Measurements from ENCODE around the gene KCNS3.

DNA sequence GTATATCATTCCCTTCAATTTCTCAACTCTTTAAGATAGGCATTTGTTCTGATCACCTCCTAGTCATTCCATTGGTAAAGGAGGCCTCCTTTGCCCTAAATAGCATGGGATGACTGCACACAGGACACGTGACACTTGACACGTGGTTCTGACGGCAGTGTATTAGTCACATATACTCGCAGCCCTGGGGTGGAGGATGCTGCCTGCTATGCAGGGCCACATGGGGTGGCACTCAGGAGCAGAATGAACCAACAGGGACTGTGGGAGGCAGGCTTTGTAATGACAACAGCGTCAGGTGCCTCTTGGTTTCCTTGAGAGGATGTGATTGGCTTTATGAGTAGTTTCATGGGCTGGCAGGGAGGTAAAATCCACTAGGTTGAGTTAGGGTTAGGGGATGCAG is 9.3 kb upstream of the KCNS3 start:
- TF ChIP-seq, protein P1, sequence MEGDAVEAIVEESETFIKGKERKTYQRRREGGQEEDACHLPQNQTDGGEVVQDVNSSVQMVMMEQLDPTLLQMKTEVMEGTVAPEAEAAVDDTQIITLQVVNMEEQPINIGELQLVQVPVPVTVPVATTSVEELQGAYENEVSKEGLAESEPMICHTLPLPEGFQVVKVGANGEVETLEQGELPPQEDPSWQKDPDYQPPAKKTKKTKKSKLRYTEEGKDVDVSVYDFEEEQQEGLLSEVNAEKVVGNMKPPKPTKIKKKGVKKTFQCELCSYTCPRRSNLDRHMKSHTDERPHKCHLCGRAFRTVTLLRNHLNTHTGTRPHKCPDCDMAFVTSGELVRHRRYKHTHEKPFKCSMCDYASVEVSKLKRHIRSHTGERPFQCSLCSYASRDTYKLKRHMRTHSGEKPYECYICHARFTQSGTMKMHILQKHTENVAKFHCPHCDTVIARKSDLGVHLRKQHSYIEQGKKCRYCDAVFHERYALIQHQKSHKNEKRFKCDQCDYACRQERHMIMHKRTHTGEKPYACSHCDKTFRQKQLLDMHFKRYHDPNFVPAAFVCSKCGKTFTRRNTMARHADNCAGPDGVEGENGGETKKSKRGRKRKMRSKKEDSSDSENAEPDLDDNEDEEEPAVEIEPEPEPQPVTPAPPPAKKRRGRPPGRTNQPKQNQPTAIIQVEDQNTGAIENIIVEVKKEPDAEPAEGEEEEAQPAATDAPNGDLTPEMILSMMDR (IDR thresholded peaks at IDR 0.05): no peak
- TF ChIP-seq EZH2phosphoT487 (IDR thresholded peaks at IDR 0.05): no peak

All from neural progenitor cell (in vitro differentiated cells).